Retinal pigment epithelial cell (primary cell): ENCODE measurements around the gene RFX6.
"Not testable (repeated sequence)": the region's sequence is repeated elsewhere in the genome, so short reads cannot be mapped to it uniquely, and the experiment has no call there.

Experiments used
- DNase-seq: peaks from one replicate; pipeline ENCODE4 v3.0.0-alpha.2; 2010; ENCODE audit warnings: low read depth
- H3K4me3 ChIP-seq: 2 replicates; pipeline ENCODE4 v1.5.1; 2011; ENCODE audit warnings: mild to moderate bottlenecking, low read length, control low read depth, moderate library complexity
- CTCF ChIP-seq: conservative IDR thresholded peaks from 2 replicates; pipeline ENCODE4 v1.5.1; 2011; ENCODE audit warnings: low read depth, low read length, control low read depth, inconsistent platforms

Gene RFX6

GRCh38 chr6:116876635-116877611 lies at the start of gene RFX6:
Gene RFX6, plus strand, starts transcription at chr6:116877242. Its CDS starts 34 bp downstream, at chr6:116877276.
- DNase-seq = no peak
- no peak for TF ChIP-seq CTCF
- peak within 1 kb of the TSS; percentile 43 for H3K4me3 ChIP-seq

- no peak for TF ChIP-seq CTCF
- H3K4me3 ChIP-seq = no peak overlapping the region
- no peak for DNase-seq
Observed at GRCh38 chr6:116827561-116828240, 49.3 kb upstream of the RFX6 start.

GRCh38 chr6:116828983-116829382 lies 48.1 kb upstream of the RFX6 start, which contains the start of gene GPRC6A:
Gene GPRC6A, minus strand, starts transcription at chr6:116829083. Its CDS starts 70 bp downstream, at chr6:116829013.
- no peak for TF ChIP-seq CTCF

GRCh38 chr6:116834526-116834925 lies 42.5 kb upstream of the RFX6 start:
- not testable (repeated sequence) for H3K4me3 ChIP-seq, DNase-seq

More at GRCh38 chr6:116828983-116829382, 48.1 kb upstream of the RFX6 start, which contains the start of gene GPRC6A:
- DNase-seq = no peak
- H3K4me3 ChIP-seq = no peak within 1 kb of the TSS

- DNase-seq = no peak
- TF ChIP-seq CTCF = no peak
- H3K4me3 ChIP-seq = no peak overlapping the region
Observed at GRCh38 chr6:116836606-116837342, 40.3 kb upstream of the RFX6 start.

GRCh38 chr6:116840091-116840490 lies 37.0 kb upstream of the RFX6 start:
- no peak for TF ChIP-seq CTCF
- DNase-seq = no peak
- H3K4me3 ChIP-seq = no peak overlapping the region

- no peak for TF ChIP-seq CTCF
- DNase-seq = no peak
Observed at GRCh38 chr6:116842459-116842858, 34.6 kb upstream of the RFX6 start.

More at GRCh38 chr6:116842459-116842858, 34.6 kb upstream of the RFX6 start:
- H3K4me3 ChIP-seq = no peak overlapping the region
